Naive B cell (primary cell): ENCODE measurements around the gene CELF4. TPM values are rescaled to one million over a fixed set of nuclear protein-coding genes. Genes with fewer than 3 reads are reported as not detected.

Experiments
- ATAC-seq, 2 donors: fragments of 150-1000 bp; cut with Tn5 transposase; 2 replicates each; pipeline ENCODE4 v1.10.0; 2021; ENCODE audit warnings: low read depth in 2 of 2, mild to moderate bottlenecking in 2 of 2, moderate library complexity in 2 of 2
- DNase-seq: peaks from one replicate; pipeline ENCODE4 v3.0.0; 2022
- H3K27ac Mint-ChIP-seq, 6 donors: one replicate each; pipeline ENCODE4 v1.8.0; 2020 to 2022; ENCODE audit warnings: mild to moderate bottlenecking in 6 of 6, mixed read lengths in 6 of 6, moderate library complexity in 5 of 6, inconsistent platforms in 2 of 6
- H3K27me3 Mint-ChIP-seq, 3 donors: one replicate each; pipeline ENCODE4 v1.8.0; 2021 to 2022; ENCODE audit warnings: mixed read lengths in 3 of 3, mild to moderate bottlenecking in 1 of 3
- H3K36me3 Mint-ChIP-seq, 2 donors: one replicate each; pipeline ENCODE4 v1.8.0; 2020 to 2022; ENCODE audit warnings: mixed read lengths in 2 of 2, inconsistent platforms in 1 of 2, mild to moderate bottlenecking in 1 of 2
- H3K4me1 Mint-ChIP-seq, 3 donors: one replicate each; pipeline ENCODE4 v1.8.0; 2020 to 2022; ENCODE audit warnings: mixed read lengths in 3 of 3, inconsistent platforms in 1 of 3, mild to moderate bottlenecking in 1 of 3, moderate library complexity in 1 of 3
- H3K4me3 Mint-ChIP-seq, 8 donors: one replicate each; pipeline ENCODE4 v1.8.0; 2020 to 2022; ENCODE audit warnings: mild to moderate bottlenecking in 8 of 8, mixed read lengths in 8 of 8, moderate library complexity in 8 of 8, inconsistent platforms in 2 of 8
- H3K9me3 Mint-ChIP-seq, 7 donors: one replicate each; pipeline ENCODE4 v1.8.0; 2020 to 2022; ENCODE audit warnings: mixed read lengths in 7 of 7, mild to moderate bottlenecking in 5 of 7, inconsistent platforms in 2 of 7, moderate library complexity in 1 of 7
- polyA plus RNA-seq, 6 donors: library from polyadenylated mRNA; unstranded; fragments of 300-500 nt; fragmentation: Illumina TruSeq; gene quantifications; one replicate each; pipeline ENCODE4 v1.2.3, GENCODE V29; 2021; ENCODE audit warnings: low read depth in 6 of 6

Gene CELF4
- polyA plus RNA-seq, 6 donors from 2014 or later, result 0.21 to 0.34 (median 0.24) TPM; not detected in 1

GRCh38 chr18:37584952-37585695 lies 19.5 kb upstream of the CELF4 start:
- H3K27ac Mint-ChIP-seq, result no peak overlapping the region

GRCh38 chr18:37584217-37584616 lies 18.6 kb upstream of the CELF4 start:
- Mint-ChIP-seq H3K27me3 (peaks cover 0 to 24% (median 17%) of the 10 kb centered on the region in 3 donors), H3K9me3 (peaks cover 0 to 5% (median 2%) of the 10 kb centered on the region in 7 donors), H3K4me3 (no peak overlapping the region), H3K4me1 (no peaks in the 10 kb centered on the region), H3K36me3 (no peaks in the 10 kb centered on the region), H3K27ac (no peak overlapping the region)
- DNase-seq (no peak), ATAC-seq (no peak)

More at GRCh38 chr18:37584952-37585695, 19.5 kb upstream of the CELF4 start:
- Mint-ChIP-seq H3K9me3 (peaks cover 0 to 5% (median 2%) of the 10 kb centered on the region in 7 donors), H3K27me3 (peaks cover 0 to 18% (median 14%) of the 10 kb centered on the region in 3 donors), H3K4me3 (peak overlapping the region in 1 of 8 donors; percentile 35), H3K36me3 (no peaks in the 10 kb centered on the region), H3K4me1 (no peaks in the 10 kb centered on the region)
- DNase-seq (no peak), ATAC-seq (no peak)

- no peak for DNase-seq
- H3K36me3 Mint-ChIP-seq, result no peaks in the 10 kb centered on the region
- H3K27ac Mint-ChIP-seq, result no peak overlapping the region
- peaks cover 0 to 5% (median 0%) of the 10 kb centered on the region in 7 donors for H3K9me3 Mint-ChIP-seq
- H3K27me3 Mint-ChIP-seq, result peaks cover 0 to 29% (median 21%) of the 10 kb centered on the region in 3 donors
- H3K4me3 Mint-ChIP-seq, result no peak overlapping the region
- H3K4me1 Mint-ChIP-seq, result no peaks in the 10 kb centered on the region
- ATAC-seq, result no peak
Observed at GRCh38 chr18:37582261-37582660, 16.7 kb upstream of the CELF4 start.

GRCh38 chr18:37578886-37579513 lies 13.4 kb upstream of the CELF4 start:
- Mint-ChIP-seq H3K9me3 (peaks cover 0 to 5% (median 0%) of the 10 kb centered on the region in 7 donors), H3K36me3 (no peaks in the 10 kb centered on the region), H3K4me3 (no peak overlapping the region), H3K27ac (no peak overlapping the region), H3K4me1 (no peaks in the 10 kb centered on the region), H3K27me3 (peaks cover 10 to 24% (median 21%) of the 10 kb centered on the region in 3 donors)
- no peak for ATAC-seq
- DNase-seq, result no peak

- peaks cover 0 to 5% (median 0%) of the 10 kb centered on the region in 7 donors for H3K9me3 Mint-ChIP-seq
- no peaks in the 10 kb centered on the region for H3K36me3 Mint-ChIP-seq
- ATAC-seq, result no peak
- DNase-seq, result no peak
- no peaks in the 10 kb centered on the region for H3K4me1 Mint-ChIP-seq
- peaks cover 10 to 24% (median 18%) of the 10 kb centered on the region in 3 donors for H3K27me3 Mint-ChIP-seq
- H3K27ac Mint-ChIP-seq, result no peak overlapping the region
- H3K4me3 Mint-ChIP-seq, result no peak overlapping the region
Observed at GRCh38 chr18:37578182-37578678, 12.6 kb upstream of the CELF4 start.

GRCh38 chr18:37577051-37577611 lies 11.5 kb upstream of the CELF4 start:
- ATAC-seq (no peak), DNase-seq (no peak)
- no peaks in the 10 kb centered on the region for H3K36me3 Mint-ChIP-seq
- H3K27ac Mint-ChIP-seq, result no peak overlapping the region
- H3K4me3 Mint-ChIP-seq, result no peak overlapping the region
- H3K9me3 Mint-ChIP-seq, result peaks cover 0 to 2% (median 0%) of the 10 kb centered on the region in 7 donors
- H3K4me1 Mint-ChIP-seq, result no peaks in the 10 kb centered on the region
- peaks cover 10 to 24% (median 18%) of the 10 kb centered on the region in 3 donors for H3K27me3 Mint-ChIP-seq

- H3K27me3 Mint-ChIP-seq, result peaks cover 14 to 24% (median 16%) of the 10 kb centered on the region in 3 donors
- H3K36me3 Mint-ChIP-seq, result no peaks in the 10 kb centered on the region
- H3K9me3 Mint-ChIP-seq, result no peaks in the 10 kb centered on the region
- H3K4me3 Mint-ChIP-seq, result no peak overlapping the region
- no peaks in the 10 kb centered on the region for H3K4me1 Mint-ChIP-seq
- no peak for DNase-seq
- peak overlapping the region in 1 of 6 donors; percentile 52 for H3K27ac Mint-ChIP-seq
- ATAC-seq, result no peak
Observed at GRCh38 chr18:37575646-37576045, 10.0 kb upstream of the CELF4 start.

- Mint-ChIP-seq H3K27me3 (peaks cover 25 to 32% (median 28%) of the 10 kb centered on the region in 3 donors), H3K4me3 (no peak overlapping the region), H3K27ac (no peak overlapping the region), H3K4me1 (no peaks in the 10 kb centered on the region), H3K36me3 (peaks cover 0 to 6% of the 10 kb centered on the region in 2 donors), H3K9me3 (no peaks in the 10 kb centered on the region)
- no peak for DNase-seq
- ATAC-seq, result no peak
Observed at GRCh38 chr18:37574113-37574512, 8.5 kb upstream of the CELF4 start.

GRCh38 chr18:37572736-37573135 lies 7.1 kb upstream of the CELF4 start:
- H3K4me3 Mint-ChIP-seq, result no peak overlapping the region
- peaks cover 0 to 3% (median 0%) of the 10 kb centered on the region in 7 donors for H3K9me3 Mint-ChIP-seq
- DNase-seq, result no peak
- H3K36me3 Mint-ChIP-seq, result peaks cover 0 to 6% of the 10 kb centered on the region in 2 donors
- no peak for ATAC-seq
- peaks cover 5 to 11% (median 7%) of the 10 kb centered on the region in 3 donors for H3K4me1 Mint-ChIP-seq
- H3K27me3 Mint-ChIP-seq, result peaks cover 35 to 45% (median 36%) of the 10 kb centered on the region in 3 donors
- no peak overlapping the region for H3K27ac Mint-ChIP-seq

GRCh38 chr18:37571266-37571665 lies 5.7 kb upstream of the CELF4 start:
- Mint-ChIP-seq H3K27me3 (peaks cover 35 to 45% (median 42%) of the 10 kb centered on the region in 3 donors), H3K36me3 (peaks cover 0 to 6% of the 10 kb centered on the region in 2 donors), H3K4me1 (peaks cover 7 to 17% (median 10%) of the 10 kb centered on the region in 3 donors), H3K27ac (no peak overlapping the region), H3K9me3 (peaks cover 0 to 3% (median 0%) of the 10 kb centered on the region in 7 donors), H3K4me3 (no peak overlapping the region)
- ATAC-seq, result no peak
- DNase-seq, result no peak

GRCh38 chr18:37570336-37570930 lies 4.8 kb upstream of the CELF4 start:
- ATAC-seq (no peak), DNase-seq (no peak)
- Mint-ChIP-seq H3K9me3 (peaks cover 0 to 5% (median 0%) of the 10 kb centered on the region in 7 donors), H3K36me3 (peaks cover 0 to 6% of the 10 kb centered on the region in 2 donors), H3K27me3 (peaks cover 35 to 47% (median 43%) of the 10 kb centered on the region in 3 donors), H3K4me1 (peaks cover 11 to 21% (median 14%) of the 10 kb centered on the region in 3 donors), H3K4me3 (no peak overlapping the region), H3K27ac (peak overlapping the region in 1 of 6 donors; percentile 46)

- no peak for DNase-seq
- H3K9me3 Mint-ChIP-seq, result peaks cover 0 to 9% (median 3%) of the 10 kb centered on the region in 7 donors
- peaks cover 12 to 27% (median 16%) of the 10 kb centered on the region in 3 donors for H3K4me1 Mint-ChIP-seq
- H3K4me3 Mint-ChIP-seq, result peak overlapping the region in 1 of 8 donors; percentile 22
- H3K27ac Mint-ChIP-seq, result no peak overlapping the region
- peaks cover 0 to 6% of the 10 kb centered on the region in 2 donors for H3K36me3 Mint-ChIP-seq
- no peak for ATAC-seq
- peaks cover 52 to 61% (median 59%) of the 10 kb centered on the region in 3 donors for H3K27me3 Mint-ChIP-seq
Observed at GRCh38 chr18:37568671-37569070, 3.1 kb upstream of the CELF4 start.

GRCh38 chr18:37567994-37568359 lies 2.4 kb upstream of the CELF4 start:
- peaks cover 12 to 27% (median 16%) of the 10 kb centered on the region in 3 donors for H3K4me1 Mint-ChIP-seq
- H3K27ac Mint-ChIP-seq, result no peak overlapping the region
- ATAC-seq (no peak), DNase-seq (no peak)
- peak overlapping the region in 7 of 8 donors; percentile 6 to 64 (median 42) for H3K4me3 Mint-ChIP-seq
- H3K36me3 Mint-ChIP-seq, result peaks cover 0 to 6% of the 10 kb centered on the region in 2 donors
- peaks cover 57 to 67% (median 61%) of the 10 kb centered on the region in 3 donors for H3K27me3 Mint-ChIP-seq
- peaks cover 0 to 10% (median 3%) of the 10 kb centered on the region in 7 donors for H3K9me3 Mint-ChIP-seq
